ENCODE measurements around the gene ITFG1. TPM values are rescaled to one million over a fixed set of nuclear protein-coding genes. Genes with fewer than 3 reads are reported as not detected.

ITFG1 gene
- 10 to 100 TPM; 42.3 to 55.2 (median 53.4) TPM for total RNA-seq

GRCh38 chr16:47460711-47461597, at the start of gene ITFG1, which contains the start of gene PHKB:
TSS of gene ITFG1 (minus strand) at chr16:47461063. CDS start at chr16:47461045, 18 bp downstream.
TSS of gene PHKB (plus strand) at chr16:47461331. CDS start at chr16:47461351, 20 bp downstream.
- H3K36me3 ChIP-seq, result no peaks in the 10 kb centered on the region
- H3K4me3 ChIP-seq, result peak within 1 kb of the TSS; percentile 79 to 92 (median 89)
- intact Hi-C loops (cut with DNase I; ENCODE audit: low total_unique reads), result no loop called here
- DNase-seq (ENCODE audit: low spot score in 2 of 2), result peak; percentile 80 to 84
- peaks cover 4 to 23% of the 10 kb centered on the region in 2 donors for H3K4me1 ChIP-seq
- H3K27me3 ChIP-seq, result no peaks in the 10 kb centered on the region
- peak within 1 kb of the TSS; percentile 95 to 96 for H3K27ac ChIP-seq
- H3K9me3 ChIP-seq, result no peaks in the 10 kb centered on the region
- TF ChIP-seq POLR2A (IDR thresholded peaks at IDR 0.05), result no peak
- peak; percentile 48 to 63 (median 58) for TF ChIP-seq POLR2AphosphoS5 (IDR thresholded peaks at IDR 0.05)
- no peak for TF ChIP-seq CTCF (IDR thresholded peaks at IDR 0.05)

GRCh38 chr16:47507701-47508100, 46.8 kb upstream of the ITFG1 start:
- intact Hi-C loops (cut with DNase I; ENCODE audit: low total_unique reads), result no loop called here
- TF ChIP-seq POLR2A (IDR thresholded peaks at IDR 0.05) (no peak), POLR2AphosphoS5 (IDR thresholded peaks at IDR 0.05) (no peak), CTCF (IDR thresholded peaks at IDR 0.05) (no peak)
- Histone ChIP-seq H3K4me1 (no peaks in the 10 kb centered on the region), H3K27me3 (no peaks in the 10 kb centered on the region), H3K9me3 (no peaks in the 10 kb centered on the region), H3K36me3 (no peaks in the 10 kb centered on the region), H3K4me3 (no peak overlapping the region), H3K27ac (no peak overlapping the region)
- no peak for DNase-seq (ENCODE audit: low spot score in 2 of 2)

GRCh38 chr16:47506800-47507199, 45.9 kb upstream of the ITFG1 start:
- Histone ChIP-seq H3K27me3 (no peaks in the 10 kb centered on the region), H3K27ac (no peak overlapping the region), H3K4me3 (no peak overlapping the region), H3K4me1 (no peaks in the 10 kb centered on the region), H3K36me3 (no peaks in the 10 kb centered on the region), H3K9me3 (no peaks in the 10 kb centered on the region)
- DNase-seq (ENCODE audit: low spot score in 2 of 2), result no peak
- intact Hi-C loops (cut with DNase I; ENCODE audit: low total_unique reads), result no loop called here
- TF ChIP-seq POLR2A (IDR thresholded peaks at IDR 0.05), result no peak
- no peak for TF ChIP-seq CTCF (IDR thresholded peaks at IDR 0.05)
- TF ChIP-seq POLR2AphosphoS5 (IDR thresholded peaks at IDR 0.05), result no peak

GRCh38 chr16:47504599-47504998, 43.7 kb upstream of the ITFG1 start:
- Histone ChIP-seq H3K9me3 (no peaks in the 10 kb centered on the region), H3K4me3 (no peak overlapping the region), H3K27me3 (no peaks in the 10 kb centered on the region), H3K27ac (no peak overlapping the region), H3K36me3 (no peaks in the 10 kb centered on the region), H3K4me1 (no peaks in the 10 kb centered on the region)
- DNase-seq (ENCODE audit: low spot score in 2 of 2), result no peak
- TF ChIP-seq CTCF (IDR thresholded peaks at IDR 0.05), result no peak
- intact Hi-C loops (cut with DNase I; ENCODE audit: low total_unique reads), result no loop called here

GRCh38 chr16:47503936-47504335, 43.1 kb upstream of the ITFG1 start:
- H3K4me1 ChIP-seq, result no peaks in the 10 kb centered on the region
- no peaks in the 10 kb centered on the region for H3K36me3 ChIP-seq
- H3K27me3 ChIP-seq, result no peaks in the 10 kb centered on the region
- DNase-seq (ENCODE audit: low spot score in 2 of 2), result no peak
- TF ChIP-seq CTCF (IDR thresholded peaks at IDR 0.05) (no peak), POLR2AphosphoS5 (IDR thresholded peaks at IDR 0.05) (no peak), POLR2A (IDR thresholded peaks at IDR 0.05) (no peak)
- H3K9me3 ChIP-seq, result no peaks in the 10 kb centered on the region
- no peak overlapping the region for H3K4me3 ChIP-seq
- H3K27ac ChIP-seq, result no peak overlapping the region
- intact Hi-C loops (cut with DNase I; ENCODE audit: low total_unique reads), result no loop called here

All from breast epithelium (tissue), 4 donors.